Activated T-helper 9 cell treated with anti-CD3 and anti-CD28 coated beads, Interleukin-2, amount 50 U/mL, for 16 hours (primary cell): ENCODE results near the gene HOXB8.
A peak's percentile ranks its signal among the peaks of the same experiment; 100 is the strongest.

Experiments
- DNase-seq: peaks from one replicate; pipeline ENCODE4 v3.0.0-alpha.2; 2020; ENCODE audit warnings: low read depth

HOXB8 gene

DNA sequence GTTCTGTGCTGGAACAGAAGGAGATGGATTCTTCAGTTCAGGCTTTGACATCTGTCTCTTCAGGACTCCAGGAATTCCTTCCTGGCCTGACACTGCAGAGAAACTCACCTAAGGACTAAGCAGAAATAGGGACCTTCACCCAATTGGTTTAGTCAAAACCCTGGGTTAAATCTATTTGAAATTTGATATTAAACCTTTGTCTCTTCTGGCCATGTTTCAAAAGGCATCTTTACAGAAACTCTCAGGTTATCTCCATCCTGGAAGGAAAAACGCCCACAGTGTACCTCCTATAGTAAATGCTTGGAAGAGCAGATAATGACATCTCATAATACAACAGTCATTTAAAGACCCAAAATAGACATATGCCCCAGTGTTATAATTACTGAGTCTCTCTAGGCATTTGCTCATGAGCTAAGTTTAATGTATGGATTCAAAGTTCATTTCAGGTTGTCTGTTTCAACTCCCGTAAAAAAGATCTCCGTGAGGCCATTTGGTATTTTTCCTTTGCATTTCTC, 31.3 kb downstream of the HOXB8 start:
- no peak for DNase-seq

- no peak for DNase-seq
Measured at GRCh38 chr17:48582750-48583069, 32.4 kb downstream of the HOXB8 start.

DNA sequence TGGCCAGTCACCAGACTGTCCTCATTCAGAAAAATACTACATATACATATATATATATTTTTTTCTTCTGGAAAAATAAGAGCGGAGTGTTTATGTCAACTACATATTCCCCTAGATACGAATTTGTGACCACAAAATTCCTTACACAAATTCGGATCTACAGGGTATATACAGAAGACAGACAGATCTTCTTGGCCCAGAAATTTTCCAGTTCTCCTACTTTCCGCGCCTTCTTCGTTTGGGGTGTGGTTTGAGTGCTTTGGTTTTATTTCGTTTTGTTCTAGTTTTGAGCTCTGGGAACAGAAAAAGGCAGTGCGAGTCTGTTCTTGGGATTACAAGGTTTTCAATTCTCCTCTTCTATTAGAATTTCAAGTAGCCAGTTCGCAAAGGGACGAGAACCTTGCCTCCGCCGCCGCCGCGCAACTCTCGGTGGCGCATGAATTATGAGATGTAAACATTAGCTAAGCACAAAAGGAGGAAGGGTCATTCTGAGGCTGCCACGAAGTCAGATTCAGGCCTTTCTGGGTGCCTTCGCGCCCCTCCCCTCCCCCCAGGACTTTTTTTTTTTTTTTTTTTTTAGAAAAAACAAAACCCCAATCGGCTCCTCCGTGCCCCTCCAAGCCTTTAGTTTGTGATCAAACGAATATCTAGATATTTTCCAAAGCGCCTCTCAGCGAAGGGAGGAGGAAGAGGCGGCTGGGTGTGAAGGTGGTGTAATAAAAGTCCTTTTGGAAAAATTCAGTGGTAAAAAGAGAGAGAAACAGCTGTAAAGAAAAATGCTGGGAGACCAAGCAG, 35.1 kb downstream of the HOXB8 start:
- DNase-seq: no peak

GRCh38 chr17:48579471-48579759, 35.7 kb downstream of the HOXB8 start:
- DNase-seq: no peak

- no peak for DNase-seq
Measured at GRCh38 chr17:48578616-48579470, 36.2 kb downstream of the HOXB8 start.

GRCh38 chr17:48577946-48578615, 37.0 kb downstream of the HOXB8 start, which contains the start of gene HOXB4:
HOXB4 (minus strand) TSS chr17:48578350; CDS start chr17:48578319, 31 bp downstream.
- peak; percentile 52 for DNase-seq

DNA sequence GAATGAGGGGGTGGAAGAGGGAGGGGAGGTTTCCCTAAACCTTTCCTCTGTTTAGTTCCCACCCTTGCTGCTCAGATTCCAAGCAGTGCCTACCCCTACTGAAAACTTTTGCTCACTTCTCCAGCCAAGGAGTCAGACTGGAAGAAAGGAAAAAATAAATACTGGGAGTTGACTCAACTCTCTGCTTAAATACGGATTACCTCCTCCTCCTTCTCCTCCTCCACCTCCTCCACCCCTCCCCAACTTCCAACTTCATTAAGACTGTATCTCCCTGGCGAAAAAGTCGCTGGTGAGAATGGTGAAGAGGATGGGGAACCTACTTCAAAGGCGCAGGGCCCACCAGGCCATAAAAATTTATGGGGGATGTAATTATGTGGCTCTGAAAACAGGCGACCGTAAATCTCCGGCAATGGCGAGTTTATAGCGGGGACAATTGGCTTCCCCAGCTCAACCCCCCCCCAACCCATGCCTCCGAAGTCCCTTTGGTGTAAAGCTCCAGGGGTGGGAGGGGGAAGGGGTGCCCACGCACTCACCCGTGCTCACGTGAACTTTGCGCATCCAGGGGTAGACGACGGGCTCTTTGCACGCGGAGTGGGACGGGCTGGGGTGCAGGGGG, 37.7 kb downstream of the HOXB8 start:
- DNase-seq: no peak

GRCh38 chr17:48576479-48577309, 38.4 kb downstream of the HOXB8 start:
- no peak for DNase-seq

DNA sequence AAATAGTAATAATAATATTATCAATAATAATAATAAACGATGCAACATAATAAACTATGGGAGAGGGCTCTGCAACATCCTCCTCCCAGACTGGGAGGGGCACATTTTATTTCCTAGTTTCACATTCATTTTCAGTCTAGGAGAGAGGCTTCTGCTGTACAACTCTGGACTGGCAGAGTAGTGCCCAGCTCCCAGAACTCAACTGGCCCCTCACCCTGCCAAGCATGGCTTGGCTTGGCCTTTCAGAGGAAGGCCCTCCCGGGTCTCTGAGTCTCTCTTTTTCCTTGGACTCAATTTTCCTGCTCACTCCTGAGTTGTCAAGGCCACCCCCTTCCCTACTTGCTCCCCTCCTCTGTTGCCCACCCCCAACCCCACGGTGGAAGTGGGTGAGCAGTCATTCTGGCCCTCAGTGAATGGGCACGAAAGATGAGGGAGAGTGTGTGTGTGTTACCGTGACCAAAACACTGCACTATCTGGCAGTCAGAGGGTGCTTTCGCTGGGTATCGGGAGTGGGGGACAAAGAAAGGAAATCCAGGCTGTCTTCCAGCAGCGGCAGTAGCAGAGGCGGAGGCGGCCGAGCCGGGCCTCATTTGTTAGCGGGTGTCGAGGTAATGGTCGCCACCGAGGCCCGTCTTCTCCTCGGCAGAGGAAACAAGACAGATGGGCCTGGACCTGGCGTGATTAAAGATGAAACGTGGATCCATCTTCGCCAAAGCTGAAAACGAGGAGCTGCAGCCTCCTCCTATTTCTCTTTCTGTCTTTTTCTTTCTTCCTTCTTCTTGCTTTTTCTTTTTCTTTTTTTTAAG, 39.2 kb downstream of the HOXB8 start:
- no peak for DNase-seq

GRCh38 chr17:48575066-48575582, 40.0 kb downstream of the HOXB8 start:
- no peak for DNase-seq

DNA sequence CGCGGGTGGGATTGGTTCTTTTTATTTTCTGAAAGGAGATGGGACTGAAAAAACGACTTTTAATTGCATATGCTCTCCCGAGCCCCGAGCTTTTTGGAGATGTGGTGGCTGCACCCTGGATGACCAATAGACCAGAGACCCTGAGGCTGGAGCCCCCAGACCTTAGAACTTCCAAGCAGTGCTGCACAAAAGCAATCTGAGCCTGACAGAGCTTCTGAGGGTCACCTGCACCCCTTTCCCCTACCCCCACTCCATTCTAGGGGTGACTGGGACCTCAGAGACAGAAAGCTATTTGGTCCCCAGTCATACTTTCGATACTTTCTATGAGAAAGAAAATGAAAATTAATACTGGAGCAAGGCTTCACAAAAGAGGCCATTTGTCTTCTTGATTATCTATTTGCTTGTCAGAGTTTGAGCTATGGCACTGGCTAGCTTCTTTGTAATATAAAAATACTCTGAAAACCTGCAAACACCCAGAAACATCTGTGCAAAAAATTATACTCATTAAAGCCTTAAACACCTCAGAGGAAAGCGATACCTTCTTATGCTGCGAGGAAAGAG, 40.5 kb downstream of the HOXB8 start:
- no peak for DNase-seq

- DNase-seq: no peak
Measured at GRCh38 chr17:48571826-48572417, 43.2 kb downstream of the HOXB8 start.

GRCh38 chr17:48571024-48571818, 43.9 kb downstream of the HOXB8 start:
- no peak for DNase-seq

DNA sequence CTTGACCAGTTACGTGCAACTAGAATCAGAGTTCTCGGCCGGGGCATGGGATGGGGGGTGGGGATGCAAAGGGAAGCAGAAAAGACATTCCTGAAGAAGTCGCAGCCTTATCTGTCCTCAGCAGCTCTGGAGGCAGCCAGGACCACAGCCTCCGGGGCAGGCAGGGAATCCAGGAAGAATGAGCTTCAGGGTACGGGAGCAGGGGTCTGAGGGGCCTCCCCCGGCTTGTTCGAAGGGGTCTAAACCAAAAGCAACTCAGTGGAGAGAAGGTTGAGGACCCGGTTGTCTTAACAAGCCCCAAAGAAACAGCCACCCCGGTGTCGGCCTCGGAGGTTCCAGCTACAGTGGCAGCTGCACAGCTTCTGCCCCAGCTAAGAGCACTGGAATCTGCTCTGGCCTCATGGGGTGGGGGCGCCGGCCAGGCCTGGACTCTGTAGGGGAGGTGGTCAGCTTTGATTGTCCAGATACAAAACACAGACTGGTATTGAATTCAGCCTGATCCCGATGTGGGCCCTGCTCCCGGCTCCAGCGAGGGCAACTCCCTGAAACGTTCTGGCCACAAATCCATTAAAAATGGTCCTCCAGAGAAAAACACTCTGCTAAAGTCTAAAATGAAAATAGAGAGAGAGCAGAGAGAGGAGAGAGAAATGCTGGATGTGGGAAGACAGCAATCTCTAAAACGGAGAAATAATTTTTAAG, 44.6 kb downstream of the HOXB8 start:
- no peak for DNase-seq

- no peak for DNase-seq
Measured at GRCh38 chr17:48569674-48570324, 45.3 kb downstream of the HOXB8 start.

DNA sequence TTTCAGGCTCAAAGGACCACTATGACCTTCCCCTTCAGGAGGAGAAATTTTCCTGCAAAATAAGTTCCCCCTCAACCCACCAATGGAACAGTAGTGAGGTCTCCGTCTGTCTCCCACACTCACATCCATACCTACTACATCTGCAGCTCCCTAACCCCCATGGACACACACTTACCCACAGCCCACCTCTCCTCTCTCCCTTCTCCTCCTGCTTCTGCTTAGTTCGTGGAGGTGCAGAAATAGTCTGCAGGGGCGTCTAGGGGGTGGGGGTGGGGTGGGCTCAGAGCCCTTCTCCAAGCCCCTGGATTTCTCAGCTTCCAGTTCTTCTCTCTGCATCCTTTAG, 45.9 kb downstream of the HOXB8 start:
- no peak for DNase-seq

DNA sequence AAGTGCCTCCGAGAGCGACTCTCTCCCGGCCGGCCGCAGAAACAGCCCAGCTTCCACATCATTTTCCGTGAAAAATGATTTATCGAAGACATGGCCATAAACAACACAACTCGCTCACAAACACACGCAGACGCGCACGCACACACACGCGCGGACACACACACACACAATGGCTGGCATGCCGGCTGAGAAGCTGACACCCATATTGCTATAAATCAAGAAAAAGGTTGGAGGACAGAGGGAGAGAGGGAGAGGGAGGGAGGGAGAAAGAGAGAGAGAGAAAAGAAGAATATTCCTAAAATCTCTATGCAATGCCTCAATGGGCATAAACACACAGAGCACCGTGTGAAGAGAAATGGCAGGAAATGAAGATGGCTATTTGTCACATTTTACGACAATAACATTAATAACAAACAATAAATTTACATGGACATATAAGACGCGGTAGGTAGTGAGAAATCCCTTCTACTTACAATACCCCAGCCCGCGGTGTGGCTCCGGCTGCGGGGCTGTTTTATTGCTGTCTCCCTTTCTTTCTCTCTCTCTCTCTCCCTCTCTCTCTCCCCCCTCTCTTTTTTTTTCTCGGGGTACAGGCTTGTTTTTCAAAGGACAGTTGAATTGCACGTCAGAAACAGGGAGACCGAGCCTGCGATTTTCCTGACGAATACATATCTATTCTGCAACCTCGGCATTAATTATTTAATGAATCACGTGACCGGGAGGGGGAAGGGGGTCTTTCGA, 46.4 kb downstream of the HOXB8 start:
- no peak for DNase-seq
